ENCODE results near the gene TIE1. TPM values are rescaled to one million over a fixed set of nuclear protein-coding genes. Genes with fewer than 3 reads are reported as not detected.

TIE1 gene
- total and polyA plus RNA-seq, 2 experiments from 2014 or later, result 0.21 TPM; not detected in 1

DNA sequence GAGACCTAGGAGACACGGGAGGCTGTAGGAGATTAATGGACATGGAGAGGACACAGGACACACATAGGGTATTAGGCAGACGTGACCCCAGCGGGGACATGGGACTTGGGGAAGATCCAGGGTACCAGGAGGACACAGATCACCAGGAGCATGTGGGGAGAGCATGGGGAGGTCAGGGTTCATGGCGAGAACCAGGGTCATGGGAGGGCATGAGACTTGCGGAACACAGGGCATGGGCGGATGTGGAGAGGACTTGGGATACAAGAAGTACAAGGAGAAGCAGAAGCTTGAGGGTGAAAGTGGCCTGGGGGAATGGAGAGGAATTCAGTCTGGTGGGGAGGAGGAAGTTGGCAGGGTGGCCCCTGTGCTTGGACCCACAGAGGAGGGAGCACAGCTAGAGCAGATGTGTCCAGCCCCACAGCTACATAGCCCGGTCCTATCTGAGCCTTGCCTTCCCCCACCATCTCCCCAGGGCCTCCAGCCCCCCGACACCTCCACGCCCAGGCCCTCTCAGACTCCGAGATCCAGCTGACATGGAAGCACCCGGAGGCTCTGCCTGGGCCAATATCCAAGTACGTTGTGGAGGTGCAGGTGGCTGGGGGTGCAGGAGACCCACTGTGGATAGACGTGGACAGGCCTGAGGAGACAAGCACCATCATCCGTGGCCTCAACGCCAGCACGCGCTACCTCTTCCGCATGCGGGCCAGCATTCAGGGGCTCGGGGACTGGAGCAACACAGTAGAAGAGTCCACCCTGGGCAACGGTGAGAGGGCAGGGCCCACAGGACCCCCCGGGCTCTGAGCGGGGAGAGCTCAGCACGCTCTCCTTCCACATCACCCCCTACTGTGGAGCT, 12.1 kb downstream of the TIE1 start:
- WGBS, 2 experiments (ENCODE audit: low coverage in 1 of 2, low lambda C conversion rate in 2 of 2, missing lambda C conversion rate in 2 of 2), result 85 to 88% methylated on average over 22 to 24 of the region's 24 CpGs
- no peak overlapping the region for H3K4me3 ChIP-seq
- no peak overlapping the region for H3K4me2 ChIP-seq (ENCODE audit: unreplicated experiment)
- H3K9me2 ChIP-seq (ENCODE audit: insufficient read depth), result no peaks in the 10 kb centered on the region
- H3F3A ChIP-seq (ENCODE audit: insufficient read depth), result no peaks in the 10 kb centered on the region
- no peak overlapping the region for H2AFZ ChIP-seq
- no peak overlapping the region for H3K9ac ChIP-seq
- no peak overlapping the region for H3K27ac ChIP-seq
- TF ChIP-seq EZH2phosphoT487 (IDR thresholded peaks at IDR 0.05; ENCODE audit: insufficient read depth, low read depth) (no peak), EZH2 (IDR thresholded peaks at IDR 0.05; ENCODE audit: insufficient read depth, poor library complexity, severe bottlenecking) (no peak)
- DNase-seq, result no peak
- no peaks in the 10 kb centered on the region for H3K79me2 ChIP-seq (ENCODE audit: insufficient read depth)
- no peaks in the 10 kb centered on the region for H3K9me3 ChIP-seq (ENCODE audit: low read depth)
- H3K27me3 ChIP-seq (replicated peaks; ENCODE audit: insufficient read depth), result no peaks in the 10 kb centered on the region; the same call in none of the 2 replicates
- H4K20me1 ChIP-seq (ENCODE audit: insufficient read depth), result no peaks in the 10 kb centered on the region
- in situ Hi-C loops (cut with MboI), result no loop called here
- H3K36me3 ChIP-seq (ENCODE audit: low read depth), result no peaks in the 10 kb centered on the region
- no peaks in the 10 kb centered on the region for H3K4me1 ChIP-seq (ENCODE audit: insufficient read depth)

DNA sequence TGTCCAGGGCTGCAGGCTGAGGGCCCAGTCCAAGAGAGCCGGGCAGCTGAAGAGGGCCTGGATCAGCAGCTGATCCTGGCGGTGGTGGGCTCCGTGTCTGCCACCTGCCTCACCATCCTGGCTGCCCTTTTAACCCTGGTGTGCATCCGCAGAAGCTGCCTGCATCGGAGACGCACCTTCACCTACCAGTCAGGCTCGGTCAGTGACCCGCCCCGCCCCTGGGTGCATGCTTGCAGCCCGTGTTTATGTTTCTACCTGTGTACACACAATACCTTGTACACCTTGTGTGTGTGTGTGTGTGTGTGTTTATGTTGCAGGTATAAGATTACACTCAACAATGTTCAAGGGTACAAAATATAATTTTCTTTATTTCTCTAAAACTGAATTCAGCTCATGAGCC, 13.0 kb downstream of the TIE1 start:
- no peak overlapping the region for H3K4me2 ChIP-seq (ENCODE audit: unreplicated experiment)
- no peaks in the 10 kb centered on the region for H3K9me2 ChIP-seq (ENCODE audit: insufficient read depth)
- H3F3A ChIP-seq (ENCODE audit: insufficient read depth), result no peaks in the 10 kb centered on the region
- WGBS, 2 experiments (ENCODE audit: low coverage in 1 of 2, low lambda C conversion rate in 2 of 2, missing lambda C conversion rate in 2 of 2), result 88 to 90% methylated on average over 10 of the region's 10 CpGs
- TF ChIP-seq EZH2 (IDR thresholded peaks at IDR 0.05; ENCODE audit: insufficient read depth, poor library complexity, severe bottlenecking) (no peak), EZH2phosphoT487 (IDR thresholded peaks at IDR 0.05; ENCODE audit: insufficient read depth, low read depth) (no peak)
- H3K9me3 ChIP-seq (ENCODE audit: low read depth), result no peaks in the 10 kb centered on the region
- in situ Hi-C loops (cut with MboI), result no loop called here
- H3K79me2 ChIP-seq (ENCODE audit: insufficient read depth), result no peaks in the 10 kb centered on the region
- H3K27me3 ChIP-seq (replicated peaks; ENCODE audit: insufficient read depth), result no peaks in the 10 kb centered on the region; the same call in 1 of the 2 replicates
- H3K36me3 ChIP-seq (ENCODE audit: low read depth), result no peaks in the 10 kb centered on the region
- no peak for DNase-seq
- H3K4me1 ChIP-seq (ENCODE audit: insufficient read depth), result no peaks in the 10 kb centered on the region
- H3K9ac ChIP-seq, result no peak overlapping the region
- no peak overlapping the region for H2AFZ ChIP-seq
- no peak overlapping the region for H3K27ac ChIP-seq
- H4K20me1 ChIP-seq (ENCODE audit: insufficient read depth), result no peaks in the 10 kb centered on the region
- no peak overlapping the region for H3K4me3 ChIP-seq

GRCh38 chr1:43314233-43314632, 13.5 kb downstream of the TIE1 start:
- Histone ChIP-seq H3K9me2 (ENCODE audit: insufficient read depth) (no peaks in the 10 kb centered on the region), H3K4me1 (ENCODE audit: insufficient read depth) (no peaks in the 10 kb centered on the region), H4K20me1 (ENCODE audit: insufficient read depth) (no peaks in the 10 kb centered on the region), H2AFZ (no peak overlapping the region), H3K9me3 (ENCODE audit: low read depth) (no peaks in the 10 kb centered on the region), H3K27ac (no peak overlapping the region), H3K79me2 (ENCODE audit: insufficient read depth) (no peaks in the 10 kb centered on the region), H3K4me2 (ENCODE audit: unreplicated experiment) (no peak overlapping the region), H3K36me3 (ENCODE audit: low read depth) (no peaks in the 10 kb centered on the region), H3K4me3 (no peak overlapping the region), H3K27me3 (replicated peaks; ENCODE audit: insufficient read depth) (no peaks in the 10 kb centered on the region; the same call in 1 of the 2 replicates), H3K9ac (no peak overlapping the region), H3F3A (ENCODE audit: insufficient read depth) (no peaks in the 10 kb centered on the region)
- DNase-seq, result peak; percentile 33
- 84 to 93% methylated on average over 5 of the region's 5 CpGs for WGBS, 2 experiments (ENCODE audit: low coverage in 1 of 2, low lambda C conversion rate in 2 of 2, missing lambda C conversion rate in 2 of 2)
- in situ Hi-C loops (cut with MboI), result no loop called here
- no peak for TF ChIP-seq EZH2 (IDR thresholded peaks at IDR 0.05; ENCODE audit: insufficient read depth, poor library complexity, severe bottlenecking)
- no peak for TF ChIP-seq EZH2phosphoT487 (IDR thresholded peaks at IDR 0.05; ENCODE audit: insufficient read depth, low read depth)

DNA sequence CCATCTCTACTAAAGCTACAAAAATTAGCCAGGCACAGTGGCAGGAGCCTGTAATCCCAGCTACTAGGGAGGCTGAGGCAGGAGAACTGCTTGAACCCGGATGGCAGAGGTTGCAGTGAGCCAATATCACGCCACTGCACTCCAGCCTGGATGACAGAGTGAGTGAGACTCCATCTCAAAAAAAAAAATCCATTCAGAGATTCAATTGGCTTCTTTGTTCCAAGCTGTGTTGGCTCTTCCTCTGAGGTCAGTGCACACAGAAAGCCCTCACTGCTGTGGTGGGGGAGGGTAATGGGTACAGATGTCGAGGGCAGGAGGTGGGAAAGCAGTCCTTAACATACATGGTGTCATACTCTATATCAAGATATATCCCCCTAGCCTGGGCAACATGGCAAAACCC, 14.7 kb downstream of the TIE1 start:
- no peak for TF ChIP-seq EZH2 (IDR thresholded peaks at IDR 0.05; ENCODE audit: insufficient read depth, poor library complexity, severe bottlenecking)
- TF ChIP-seq EZH2phosphoT487 (IDR thresholded peaks at IDR 0.05; ENCODE audit: insufficient read depth, low read depth), result no peak
- H3K27me3 ChIP-seq (replicated peaks; ENCODE audit: insufficient read depth), result no peaks in the 10 kb centered on the region; the same call in 1 of the 2 replicates
- no peak for DNase-seq
- no peaks in the 10 kb centered on the region for H3K36me3 ChIP-seq (ENCODE audit: low read depth)
- no peaks in the 10 kb centered on the region for H4K20me1 ChIP-seq (ENCODE audit: insufficient read depth)
- WGBS, 2 experiments (ENCODE audit: low coverage in 1 of 2, low lambda C conversion rate in 2 of 2, missing lambda C conversion rate in 2 of 2), result 83 to 90% methylated on average over 3 of the region's 3 CpGs
- H3K27ac ChIP-seq, result no peak overlapping the region
- no peaks in the 10 kb centered on the region for H3K79me2 ChIP-seq (ENCODE audit: insufficient read depth)
- no peaks in the 10 kb centered on the region for H3K9me3 ChIP-seq (ENCODE audit: low read depth)
- H2AFZ ChIP-seq, result no peak overlapping the region
- H3K9ac ChIP-seq, result no peak overlapping the region
- in situ Hi-C loops (cut with MboI), result no loop called here
- no peak overlapping the region for H3K4me3 ChIP-seq
- H3K9me2 ChIP-seq (ENCODE audit: insufficient read depth), result no peaks in the 10 kb centered on the region
- no peaks in the 10 kb centered on the region for H3F3A ChIP-seq (ENCODE audit: insufficient read depth)
- H3K4me1 ChIP-seq (ENCODE audit: insufficient read depth), result no peaks in the 10 kb centered on the region
- no peak overlapping the region for H3K4me2 ChIP-seq (ENCODE audit: unreplicated experiment)
